Measurements from ENCODE around the gene OSGEPL1.
"Not testable (repeated sequence)": the region's sequence is repeated elsewhere in the genome, so short reads cannot be mapped to it uniquely, and the experiment has no call there.

The OSGEPL1 gene

GRCh38 chr2:189729430-189729829 is 33.2 kb downstream of the OSGEPL1 start:
- no peak for DNase-seq

GRCh38 chr2:189726849-189727248 is 35.7 kb downstream of the OSGEPL1 start:
- DNase-seq = no peak

GRCh38 chr2:189726271-189726670 is 36.3 kb downstream of the OSGEPL1 start:
- no peak for DNase-seq

- no peak for DNase-seq
Observed at GRCh38 chr2:189723192-189723591, 39.4 kb downstream of the OSGEPL1 start.

- DNase-seq = no peak
Observed at GRCh38 chr2:189719571-189719970, 43.0 kb downstream of the OSGEPL1 start.

GRCh38 chr2:189717593-189717992 is 45.0 kb downstream of the OSGEPL1 start:
- DNase-seq = not testable (repeated sequence)

GRCh38 chr2:189709501-189710221 is 52.9 kb downstream of the OSGEPL1 start:
- no peak for DNase-seq

- no peak for DNase-seq
Observed at GRCh38 chr2:189702071-189702470, 60.5 kb downstream of the OSGEPL1 start.

- no peak for DNase-seq
Observed at GRCh38 chr2:189700681-189701080, 61.9 kb downstream of the OSGEPL1 start.

- no peak for DNase-seq
Observed at GRCh38 chr2:189698020-189698887, 64.3 kb downstream of the OSGEPL1 start.
